Activated effector memory CD4-positive, alpha-beta T cell treated with anti-CD3 and anti-CD28 coated beads, Interleukin-2, amount 50 U/mL, for 16 hours (primary cell): Measurements from ENCODE around the gene PRM2.

Source experiments
- DNase-seq: peaks from one replicate; pipeline ENCODE4 v3.0.0-alpha.2; 2020

Gene PRM2

GRCh38 chr16:11242658-11243057, 33.6 kb downstream of the PRM2 start:
- no peak for DNase-seq

GRCh38 chr16:11241480-11242204, 34.6 kb downstream of the PRM2 start:
- DNase-seq, result no peak

DNA sequence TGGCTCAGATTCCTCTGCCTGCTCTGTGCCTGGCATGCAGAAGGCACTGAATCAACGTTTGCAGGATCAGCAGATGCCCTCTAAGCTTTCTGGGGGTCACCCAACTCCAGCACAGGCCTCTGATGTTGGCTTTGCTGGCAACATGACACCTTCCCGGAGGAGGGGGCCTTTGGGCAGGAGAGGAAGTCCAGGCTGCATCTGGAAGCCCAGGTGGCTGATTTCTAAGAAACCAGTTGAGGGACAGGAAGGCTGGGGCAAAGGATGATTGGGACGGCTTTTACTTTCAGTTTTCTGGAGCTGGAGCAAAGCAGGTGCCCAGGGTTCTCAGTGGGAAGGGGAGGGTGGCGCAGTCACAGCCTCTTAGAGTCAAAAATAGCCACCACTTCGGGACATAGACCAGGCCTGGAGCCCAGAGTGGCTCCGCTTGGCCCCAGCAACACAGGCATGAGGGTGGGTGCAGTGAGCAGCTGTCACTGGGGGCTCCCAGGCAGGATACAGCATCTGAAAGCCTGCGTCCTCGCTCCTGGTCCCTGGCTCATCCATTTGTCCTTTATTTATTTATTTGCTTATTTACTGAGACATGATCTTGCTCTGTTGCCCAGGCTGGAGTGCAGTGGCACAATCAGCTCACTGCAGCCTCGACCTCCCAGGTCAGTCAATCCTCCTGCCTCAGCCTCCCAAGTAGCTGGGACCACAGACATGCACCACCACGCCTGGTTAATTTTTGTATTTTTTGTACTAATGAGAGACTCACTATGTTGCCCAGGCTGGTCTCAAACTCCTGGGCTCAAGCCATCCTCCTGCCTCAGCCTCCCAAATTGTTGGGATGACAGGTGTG, 35.4 kb downstream of the PRM2 start:
- DNase-seq, result no peak

DNA sequence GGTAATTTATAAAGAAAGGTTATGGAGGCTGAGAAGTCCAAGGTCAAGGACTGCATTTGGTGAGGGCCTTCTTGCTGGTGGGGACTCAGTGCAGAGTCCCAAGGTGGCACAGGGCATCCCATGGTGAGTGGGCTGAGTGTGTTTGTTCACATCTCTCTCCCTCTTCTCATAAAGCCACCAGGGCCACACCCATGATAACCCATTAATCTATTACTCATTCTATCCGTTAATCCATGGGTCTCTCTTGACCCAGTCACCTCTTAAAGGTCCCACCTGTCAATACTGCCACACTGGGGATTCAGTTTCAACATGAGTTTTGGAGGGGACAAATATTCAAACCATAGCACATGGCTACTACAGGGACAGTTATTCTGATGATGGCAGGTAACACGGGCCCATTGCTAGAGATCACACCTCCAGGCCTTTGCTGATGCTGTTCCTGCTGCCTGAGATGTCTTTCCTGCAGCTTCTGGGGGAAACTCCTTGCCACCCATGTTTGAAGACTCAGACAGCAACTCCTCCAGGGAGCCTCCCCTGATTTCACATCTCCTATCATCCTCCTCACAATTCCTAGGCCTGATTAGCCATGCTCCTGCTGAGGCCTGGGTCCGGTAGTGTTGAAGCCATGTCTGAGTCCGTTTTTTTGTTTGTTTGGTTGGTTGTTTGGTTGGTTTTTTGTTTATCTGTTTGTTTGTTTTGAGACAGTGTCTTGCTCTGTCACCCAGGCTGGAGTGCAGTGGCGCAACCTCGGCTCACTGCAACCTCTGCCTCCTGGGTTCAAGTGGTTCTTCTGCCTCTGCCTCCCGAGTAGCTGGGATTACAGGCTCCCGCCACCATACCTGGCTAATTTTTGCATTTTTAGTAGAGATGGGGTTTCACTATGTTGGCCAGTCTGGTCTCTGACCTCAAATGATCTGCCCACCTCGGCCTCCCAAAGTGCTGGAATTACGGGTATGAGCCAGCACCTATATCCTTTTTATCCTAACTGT, 36.3 kb downstream of the PRM2 start:
- DNase-seq, result no peak

DNA sequence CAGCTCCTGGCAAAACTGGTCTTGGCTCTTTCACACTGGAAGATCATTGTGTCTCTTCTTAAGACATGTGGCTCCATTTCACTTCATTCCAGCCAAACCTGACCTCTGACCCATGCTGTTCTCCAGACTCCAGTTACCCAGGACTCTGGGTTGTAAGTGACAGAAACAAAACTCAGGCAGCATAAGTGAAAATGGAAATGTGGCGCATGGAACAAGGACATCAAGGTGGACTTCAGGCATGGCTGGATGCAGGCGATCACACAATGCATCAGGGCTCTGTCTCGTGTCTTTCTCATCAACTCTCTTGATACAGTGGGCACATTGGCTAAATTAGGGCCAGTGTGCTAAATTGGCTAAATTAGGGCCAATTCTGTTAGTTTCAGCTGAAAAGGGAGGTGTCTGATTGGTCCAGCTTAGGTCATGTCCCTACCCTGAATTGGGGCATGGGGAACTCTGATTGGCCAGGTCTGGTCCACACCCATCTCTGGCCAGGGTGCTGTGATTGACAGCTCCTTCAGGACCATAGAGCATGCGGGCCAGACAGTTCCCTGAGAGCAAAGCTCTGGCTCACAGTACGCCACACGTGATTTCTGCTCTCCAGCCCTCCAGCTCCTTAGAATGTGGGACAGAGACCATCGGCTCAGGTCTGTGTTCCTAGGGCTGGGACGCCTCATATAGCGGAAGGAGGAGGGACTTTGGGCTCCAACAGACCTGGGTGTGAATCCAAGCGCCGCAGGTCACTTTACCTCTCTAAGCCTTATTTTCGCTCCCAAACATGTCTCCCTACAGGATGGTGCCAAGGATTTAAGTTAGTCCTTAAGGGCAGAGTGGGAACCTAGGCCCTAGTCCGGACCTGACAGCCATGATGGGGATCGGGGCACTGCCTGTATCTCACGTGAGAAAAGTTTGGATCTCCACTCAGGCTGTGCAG, 37.7 kb downstream of the PRM2 start:
- no peak for DNase-seq

GRCh38 chr16:11236461-11237254, 39.6 kb downstream of the PRM2 start:
- DNase-seq, result no peak

DNA sequence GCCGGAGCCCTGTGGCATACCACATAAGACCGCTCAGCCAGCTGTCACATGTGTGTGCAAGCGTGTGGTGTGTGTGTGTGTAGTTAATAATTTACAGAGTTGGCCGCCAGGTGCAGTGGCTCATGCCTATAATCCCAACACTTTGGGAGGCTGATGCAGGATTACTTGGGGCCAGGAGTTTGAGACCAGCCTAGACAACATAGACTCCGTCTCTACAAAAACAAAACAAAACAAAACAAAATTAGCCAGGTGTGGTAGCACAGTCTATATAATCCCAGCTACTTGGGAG, 40.6 kb downstream of the PRM2 start:
- no peak for DNase-seq

DNA sequence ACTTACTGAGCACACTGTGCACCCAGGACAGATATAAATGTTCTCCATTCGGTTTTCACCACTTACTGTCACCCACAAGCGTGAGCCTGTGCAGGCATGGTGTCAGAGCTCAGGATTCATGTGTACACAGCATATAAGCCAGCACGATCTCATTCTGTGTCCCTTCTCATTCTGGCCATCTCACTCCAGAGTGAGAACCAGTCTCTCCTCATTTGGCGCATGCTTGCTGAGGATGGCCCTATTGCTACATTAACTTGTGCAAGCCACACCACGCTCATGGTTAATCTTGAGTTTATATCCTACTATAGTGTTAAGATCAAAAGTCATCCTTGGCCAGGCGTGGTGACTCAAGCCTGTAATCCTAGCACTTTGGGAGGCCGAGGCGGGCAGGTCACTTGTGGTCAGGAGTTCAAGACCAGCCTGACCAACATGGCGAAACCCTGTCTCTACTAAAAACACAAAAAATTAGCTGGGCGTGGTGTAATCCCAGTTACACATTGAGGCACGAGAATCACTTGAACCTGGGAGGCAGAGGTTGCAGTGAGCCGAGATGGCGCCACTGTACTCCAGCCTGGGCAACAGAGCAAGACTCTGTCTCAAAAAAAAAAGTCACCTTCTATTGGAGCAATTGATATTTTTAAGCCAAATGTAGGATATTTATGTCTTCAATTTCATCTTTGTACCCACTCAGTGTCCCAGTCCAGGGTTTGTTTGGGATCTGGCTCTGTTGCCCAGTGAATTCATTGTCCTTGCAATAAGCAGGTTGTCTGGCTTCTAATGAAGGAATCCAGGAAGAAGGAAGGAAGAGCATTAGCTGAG, 41.2 kb downstream of the PRM2 start:
- no peak for DNase-seq

GRCh38 chr16:11233727-11234376, 42.4 kb downstream of the PRM2 start:
- DNase-seq, result peak; percentile 88

DNA sequence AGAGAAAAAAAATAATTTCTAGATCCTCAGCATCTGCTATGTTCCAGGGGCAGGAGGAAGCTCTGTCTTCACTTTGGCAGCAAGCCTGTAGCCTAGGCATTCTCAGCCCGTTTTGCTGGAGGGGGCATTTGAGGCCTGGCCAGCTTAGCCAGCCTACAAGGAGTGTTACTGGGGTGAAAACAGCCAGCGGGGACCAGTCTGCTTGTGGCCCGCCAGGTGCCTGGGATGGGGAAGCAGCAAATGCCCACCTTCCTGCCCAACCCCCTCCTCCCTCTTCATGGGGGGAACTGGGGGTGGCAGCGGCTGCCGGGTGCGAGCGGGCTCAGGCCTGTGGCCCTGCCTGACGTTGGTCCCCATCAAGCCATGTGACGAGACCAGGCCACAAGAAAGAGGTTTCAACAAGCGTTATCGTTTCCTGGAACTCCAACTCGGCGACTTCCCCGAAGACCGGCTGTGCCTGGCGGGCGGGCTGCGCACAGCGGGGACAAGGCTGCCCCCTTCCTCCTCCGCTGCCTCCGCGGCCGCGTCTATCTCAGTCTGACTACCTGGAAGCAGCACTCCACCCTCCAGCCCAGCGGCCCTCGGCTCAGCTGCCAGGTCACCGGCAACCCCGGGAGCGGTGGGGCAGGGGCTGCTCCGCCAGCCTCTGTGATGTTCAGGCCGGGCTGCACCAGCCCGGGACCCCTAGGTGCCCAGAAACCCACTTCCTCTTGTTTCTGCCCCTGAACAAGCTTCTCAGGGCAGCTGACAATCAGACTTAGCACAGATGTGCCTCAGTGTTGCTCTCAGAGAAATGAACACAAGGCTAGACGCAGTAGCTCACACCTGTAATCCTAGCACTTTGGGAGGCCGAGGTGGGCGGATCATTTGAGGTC, 43.2 kb downstream of the PRM2 start:
- DNase-seq, result peak; percentile 95

DNA sequence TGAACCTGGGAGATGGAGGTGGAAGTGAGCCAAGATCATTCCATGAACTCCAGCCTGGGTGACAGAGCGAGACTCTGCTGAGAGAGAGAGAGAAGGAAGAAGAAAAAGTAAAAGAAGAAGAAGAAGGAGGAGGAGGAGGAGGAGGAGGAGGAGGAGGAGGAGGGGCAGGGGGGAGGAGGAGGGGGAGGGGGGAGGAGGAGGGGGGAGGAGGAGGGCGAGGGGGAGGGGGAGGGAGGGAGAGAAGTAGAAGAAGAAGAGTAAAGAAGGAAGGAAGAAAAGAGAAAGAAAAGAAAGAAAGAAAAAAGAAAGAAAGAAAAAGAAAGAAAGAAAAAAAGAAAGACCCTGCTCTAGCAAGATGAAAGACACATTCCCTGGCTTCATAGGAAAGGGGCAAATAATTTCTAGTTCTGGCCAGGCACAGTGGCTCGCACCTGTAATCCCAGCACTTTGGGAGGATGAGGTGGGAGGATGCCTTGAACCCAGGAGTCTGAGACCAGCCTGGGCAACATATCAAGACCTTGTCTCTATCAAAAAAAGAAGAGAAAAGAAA, 43.9 kb downstream of the PRM2 start:
- no peak for DNase-seq

GRCh38 chr16:11231367-11231970, 44.8 kb downstream of the PRM2 start:
- no peak for DNase-seq

DNA sequence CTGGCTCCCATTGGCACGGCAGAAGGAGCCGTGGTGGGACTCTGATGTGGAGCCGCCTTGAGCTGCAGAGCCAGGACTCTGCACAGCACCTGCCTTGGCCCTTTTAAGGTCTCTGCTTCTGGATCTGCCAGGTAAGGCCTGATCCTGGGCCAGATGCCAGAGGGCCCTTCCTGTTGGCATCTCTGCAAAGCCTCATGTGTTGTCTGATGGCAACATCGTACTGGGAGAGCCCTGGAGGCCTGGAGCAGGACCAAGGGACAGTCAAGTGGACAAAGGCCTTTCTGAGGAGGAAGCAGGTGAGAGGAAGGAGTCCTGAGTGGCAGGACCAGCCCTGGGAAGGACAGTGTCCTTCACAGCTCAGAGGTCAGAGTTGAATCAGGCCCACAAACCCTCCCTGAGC, 46.4 kb downstream of the PRM2 start:
- no peak for DNase-seq

DNA sequence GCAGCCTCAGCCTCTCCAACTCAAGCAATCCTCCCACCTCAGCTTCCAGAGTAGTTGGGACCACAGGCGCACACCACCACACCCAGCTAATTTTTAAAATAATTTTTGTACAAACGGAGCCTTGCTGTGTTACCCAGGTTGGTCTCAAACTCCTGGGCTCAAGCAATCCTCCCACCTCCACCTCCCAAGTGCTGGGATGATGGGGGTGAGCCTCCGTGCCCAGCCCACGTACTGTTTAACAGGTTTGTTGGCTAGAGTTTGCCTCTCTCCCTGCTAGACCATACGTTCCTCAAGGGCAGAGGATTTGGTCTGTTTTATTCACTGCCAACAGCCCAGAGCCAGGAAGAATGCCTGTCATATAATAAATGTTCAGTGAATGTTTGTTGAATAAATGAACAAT, 46.8 kb downstream of the PRM2 start:
- no peak for DNase-seq

DNA sequence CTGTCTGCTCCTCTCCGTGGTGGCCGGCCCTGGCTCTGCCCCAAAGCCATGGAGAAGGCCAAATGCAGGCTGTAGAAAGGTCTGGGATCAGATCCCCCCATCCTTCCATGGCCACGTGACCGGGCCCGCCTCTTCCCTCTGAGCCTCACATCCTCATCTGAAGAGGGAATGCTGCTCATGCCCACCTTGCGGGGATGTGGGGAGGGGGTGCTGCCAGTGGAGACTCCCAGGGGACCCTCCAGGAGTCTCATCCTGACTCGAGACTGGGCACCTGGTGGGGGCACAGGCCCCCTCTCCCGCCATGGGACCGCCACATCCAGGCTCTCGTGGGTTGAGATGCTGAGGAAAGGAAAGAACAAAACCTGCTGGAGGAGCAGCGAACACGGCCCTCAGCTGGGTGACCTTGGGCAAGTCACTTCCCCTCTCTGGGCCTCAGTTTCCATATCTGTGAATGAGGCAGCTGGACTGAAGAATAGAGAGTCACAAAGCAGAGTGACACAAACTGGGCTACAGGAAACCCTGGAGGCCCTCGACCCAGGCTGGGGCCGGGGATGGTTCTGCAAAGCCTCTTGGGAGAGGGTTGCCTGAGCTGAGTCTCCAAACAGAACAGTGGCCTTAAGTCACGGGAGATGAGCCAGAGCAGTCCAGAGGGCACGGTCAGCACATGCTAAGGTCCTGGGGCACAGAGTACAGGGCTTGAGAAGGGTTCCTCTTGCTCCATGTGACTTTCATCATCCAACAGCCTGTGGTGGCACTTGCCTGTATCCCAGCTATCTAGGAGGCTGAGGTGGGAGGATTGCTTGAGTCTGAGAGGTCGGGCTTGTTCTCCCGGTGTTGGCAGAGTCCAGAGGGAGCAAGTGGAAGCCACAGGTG, 50.4 kb downstream of the PRM2 start:
- DNase-seq, result no peak
